ENCODE data around the gene ACSL3.

The ACSL3 gene

DNA sequence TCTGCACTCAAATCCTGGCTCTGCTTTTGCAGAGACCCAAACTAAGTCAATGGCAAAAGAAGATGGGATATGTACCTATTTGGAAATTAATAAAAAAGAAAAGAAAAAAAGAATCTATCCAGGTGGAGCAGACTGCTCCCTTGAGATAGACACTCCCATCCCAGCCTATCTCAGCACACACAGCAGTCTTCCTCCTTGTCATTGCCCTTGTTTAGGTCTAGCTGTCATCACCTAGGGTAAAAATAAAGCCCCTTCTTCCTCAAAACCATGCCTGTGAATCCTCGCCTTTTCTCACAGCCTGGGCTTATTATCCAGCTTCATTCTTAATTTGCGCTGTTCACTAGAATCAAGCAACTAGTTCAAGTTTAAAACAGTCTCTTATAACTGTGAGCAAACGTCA lies 30.7 kb upstream of the ACSL3 start:
- H3K4me1 ChIP-seq (ENCODE audit: low read depth, poor library complexity, severe bottlenecking) = no peaks in the 10 kb centered on the region
- no peaks in the 10 kb centered on the region for H3K36me3 ChIP-seq (ENCODE audit: insufficient read depth)
- H3K4me2 ChIP-seq = no peak overlapping the region
- H3K9ac ChIP-seq = no peak overlapping the region
- H2AFZ ChIP-seq (ENCODE audit: low read depth) = no peak overlapping the region
- H3K79me2 ChIP-seq (ENCODE audit: insufficient read depth, low read depth) = no peaks in the 10 kb centered on the region
- no peak overlapping the region for H3K27ac ChIP-seq
- no peak overlapping the region for H3K4me3 ChIP-seq (IDR thresholded peaks at IDR 0.05; ENCODE audit: insufficient read depth, low read depth, low read length)
- no peaks in the 10 kb centered on the region for H3K27me3 ChIP-seq (ENCODE audit: insufficient read depth, low read depth)
- no peaks in the 10 kb centered on the region for H4K20me1 ChIP-seq (ENCODE audit: insufficient read depth)
- TF ChIP-seq, protein P1, sequence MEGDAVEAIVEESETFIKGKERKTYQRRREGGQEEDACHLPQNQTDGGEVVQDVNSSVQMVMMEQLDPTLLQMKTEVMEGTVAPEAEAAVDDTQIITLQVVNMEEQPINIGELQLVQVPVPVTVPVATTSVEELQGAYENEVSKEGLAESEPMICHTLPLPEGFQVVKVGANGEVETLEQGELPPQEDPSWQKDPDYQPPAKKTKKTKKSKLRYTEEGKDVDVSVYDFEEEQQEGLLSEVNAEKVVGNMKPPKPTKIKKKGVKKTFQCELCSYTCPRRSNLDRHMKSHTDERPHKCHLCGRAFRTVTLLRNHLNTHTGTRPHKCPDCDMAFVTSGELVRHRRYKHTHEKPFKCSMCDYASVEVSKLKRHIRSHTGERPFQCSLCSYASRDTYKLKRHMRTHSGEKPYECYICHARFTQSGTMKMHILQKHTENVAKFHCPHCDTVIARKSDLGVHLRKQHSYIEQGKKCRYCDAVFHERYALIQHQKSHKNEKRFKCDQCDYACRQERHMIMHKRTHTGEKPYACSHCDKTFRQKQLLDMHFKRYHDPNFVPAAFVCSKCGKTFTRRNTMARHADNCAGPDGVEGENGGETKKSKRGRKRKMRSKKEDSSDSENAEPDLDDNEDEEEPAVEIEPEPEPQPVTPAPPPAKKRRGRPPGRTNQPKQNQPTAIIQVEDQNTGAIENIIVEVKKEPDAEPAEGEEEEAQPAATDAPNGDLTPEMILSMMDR (conservative IDR thresholded peaks at IDR 0.05; ENCODE audit: low read depth, low read length) = no peak

DNA sequence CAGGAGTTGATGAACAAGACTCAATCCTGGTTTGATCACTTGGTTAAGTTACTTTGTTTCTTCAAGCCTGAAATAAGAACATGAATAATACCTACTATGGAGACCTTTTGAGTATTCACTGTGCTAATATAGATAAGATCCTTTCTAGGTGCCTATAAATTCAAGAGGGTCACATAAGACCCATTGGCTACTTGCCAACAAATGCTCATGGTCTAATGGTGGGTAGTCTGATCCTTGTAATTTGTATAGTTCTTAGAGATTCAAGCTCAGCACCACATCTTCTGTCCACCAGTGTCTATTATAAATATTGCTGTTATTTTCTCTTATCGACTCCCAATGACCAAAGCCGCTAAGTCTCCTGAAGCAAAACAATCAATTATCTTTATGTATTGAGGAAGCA lies 27.4 kb upstream of the ACSL3 start:
- H3K79me2 ChIP-seq (ENCODE audit: insufficient read depth, low read depth) = no peaks in the 10 kb centered on the region
- TF ChIP-seq, protein P1 (conservative IDR thresholded peaks at IDR 0.05; ENCODE audit: low read depth, low read length) = no peak
- no peak overlapping the region for H2AFZ ChIP-seq (ENCODE audit: low read depth)

DNA sequence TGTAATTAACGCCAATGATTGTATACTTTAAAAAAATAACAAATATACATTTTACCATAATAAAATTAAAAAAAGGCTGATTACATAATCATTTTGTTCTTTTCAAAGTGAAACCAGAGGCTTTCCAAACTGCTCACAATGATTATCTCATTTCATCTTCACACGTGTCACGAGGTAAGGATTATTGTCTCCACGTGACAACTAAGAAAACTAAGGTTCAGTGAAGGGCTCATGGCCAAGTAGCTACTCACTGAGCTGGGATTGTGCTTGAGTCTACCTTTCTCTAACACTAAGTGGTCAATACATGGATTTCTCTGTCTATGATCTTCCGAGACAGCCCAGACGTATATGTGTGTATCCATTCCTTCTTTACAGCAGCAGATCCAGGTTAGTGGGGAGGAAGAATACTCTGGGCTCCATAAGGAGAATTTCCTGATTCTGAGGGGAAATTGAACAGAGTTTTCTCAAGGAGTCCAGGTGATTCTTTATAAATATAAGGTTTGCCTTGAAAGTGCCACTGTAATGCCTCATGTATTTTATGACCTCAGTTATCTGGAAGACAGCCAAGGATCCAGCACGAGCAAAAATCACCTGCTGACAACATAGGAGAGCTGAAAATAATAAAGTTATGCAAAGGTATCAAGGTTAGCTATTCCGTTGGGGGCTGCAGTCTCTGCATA lies 25.6 kb upstream of the ACSL3 start:
- no peak overlapping the region for H3K4me2 ChIP-seq
- H3K79me2 ChIP-seq (ENCODE audit: insufficient read depth, low read depth) = no peaks in the 10 kb centered on the region
- H3K9ac ChIP-seq = no peak overlapping the region
- no peaks in the 10 kb centered on the region for H3K36me3 ChIP-seq (ENCODE audit: insufficient read depth)
- H3K27me3 ChIP-seq (ENCODE audit: insufficient read depth, low read depth) = no peaks in the 10 kb centered on the region
- no peaks in the 10 kb centered on the region for H4K20me1 ChIP-seq (ENCODE audit: insufficient read depth)
- no peaks in the 10 kb centered on the region for H3K4me1 ChIP-seq (ENCODE audit: low read depth, poor library complexity, severe bottlenecking)
- TF ChIP-seq, protein P1 (conservative IDR thresholded peaks at IDR 0.05; ENCODE audit: low read depth, low read length) = no peak
- H3K4me3 ChIP-seq (IDR thresholded peaks at IDR 0.05; ENCODE audit: insufficient read depth, low read depth, low read length) = no peak overlapping the region
- no peak overlapping the region for H3K27ac ChIP-seq
- no peak overlapping the region for H2AFZ ChIP-seq (ENCODE audit: low read depth)

More for the DNA sequence above, 27.4 kb upstream of the ACSL3 start:
- Histone ChIP-seq H3K27me3 (ENCODE audit: insufficient read depth, low read depth) (no peaks in the 10 kb centered on the region), H3K4me2 (no peak overlapping the region), H3K4me1 (ENCODE audit: low read depth, poor library complexity, severe bottlenecking) (no peaks in the 10 kb centered on the region), H3K27ac (no peak overlapping the region), H4K20me1 (ENCODE audit: insufficient read depth) (no peaks in the 10 kb centered on the region), H3K36me3 (ENCODE audit: insufficient read depth) (no peaks in the 10 kb centered on the region), H3K4me3 (IDR thresholded peaks at IDR 0.05; ENCODE audit: insufficient read depth, low read depth, low read length) (no peak overlapping the region), H3K9ac (no peak overlapping the region)

DNA sequence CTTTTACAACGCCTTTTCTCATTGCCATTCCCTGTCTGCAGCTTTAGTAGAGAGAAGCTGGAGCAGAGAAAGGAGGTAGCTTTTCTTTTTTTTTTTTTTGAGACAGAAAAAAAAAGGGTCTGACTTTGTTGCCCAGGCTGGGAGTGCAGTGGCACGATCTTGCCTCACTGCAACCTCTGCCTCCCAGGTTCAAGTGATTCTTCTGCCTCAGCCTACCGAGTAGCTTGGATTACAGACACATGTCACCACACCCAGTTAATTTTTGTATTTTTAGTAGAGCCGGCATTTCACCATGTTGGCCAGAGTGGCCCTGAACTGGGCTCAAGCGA lies 25.0 kb upstream of the ACSL3 start:
- no peaks in the 10 kb centered on the region for H4K20me1 ChIP-seq (ENCODE audit: insufficient read depth)
- no peak overlapping the region for H3K4me2 ChIP-seq
- H2AFZ ChIP-seq (ENCODE audit: low read depth) = no peak overlapping the region
- H3K36me3 ChIP-seq (ENCODE audit: insufficient read depth) = no peaks in the 10 kb centered on the region
- H3K79me2 ChIP-seq (ENCODE audit: insufficient read depth, low read depth) = no peaks in the 10 kb centered on the region
- H3K27ac ChIP-seq = no peak overlapping the region
- no peak overlapping the region for H3K4me3 ChIP-seq (IDR thresholded peaks at IDR 0.05; ENCODE audit: insufficient read depth, low read depth, low read length)
- H3K4me1 ChIP-seq (ENCODE audit: low read depth, poor library complexity, severe bottlenecking) = no peaks in the 10 kb centered on the region
- no peaks in the 10 kb centered on the region for H3K27me3 ChIP-seq (ENCODE audit: insufficient read depth, low read depth)
- H3K9ac ChIP-seq = no peak overlapping the region
- TF ChIP-seq, protein P1 (conservative IDR thresholded peaks at IDR 0.05; ENCODE audit: low read depth, low read length) = no peak

Data from KMS-11 (cell line).